K562 (cell line): Measurements from ENCODE around the gene DDR2.

Experiments
- CREB1 ChIP-seq, 2 experiments: sonication (generic) in 1 of 2; formaldehyde crosslinking in 1 of 2; IDR thresholded peaks; 2 replicates each; pipeline versions ENCODE4 v1.6.1 to v1.8.0; 2012 to 2022; ENCODE audit warnings: inconsistent platforms in 1 of 2, mild to moderate bottlenecking in 1 of 2, missing genetic modification reagents in 1 of 2, moderate library complexity in 1 of 2
- KLF1 ChIP-seq: fragments of 450-650 bp; IDR thresholded peaks from 2 replicates; pipeline ENCODE4 v1.6.1; 2016; ENCODE audit warnings: missing genetic modification characterization, missing compliant biosample characterization
- MED1 ChIP-seq: sonication (generic); formaldehyde crosslinking; IDR thresholded peaks from 2 replicates; pipeline ENCODE4 v1.8.1; 2023; ENCODE audit warnings: missing genetic modification reagents, borderline replicate concordance
- MXI1 ChIP-seq: IDR thresholded peaks from 2 replicates; pipeline ENCODE4 v1.6.1; 2011; ENCODE audit warnings: low read depth, mild to moderate bottlenecking, improper control_type of control experiment, low read length
- PBX2 ChIP-seq, 2 experiments: IDR thresholded peaks in 1 of 2; conservative IDR thresholded peaks in 1 of 2; 2 replicates each; pipeline ENCODE4 v1.6.1; 2016; ENCODE audit warnings: low read depth in 2 of 2, mild to moderate bottlenecking in 1 of 2, missing compliant biosample characterization in 1 of 2, missing genetic modification characterization in 1 of 2, moderate library complexity in 1 of 2
- U2AF2 ChIP-seq: fragments of 200-400 bp; formaldehyde crosslinking; optimal IDR thresholded peaks from 2 replicates; pipeline ENCODE3; 2017; ENCODE audit warnings: low read depth, mild to moderate bottlenecking, low read length
- ZBTB43 ChIP-seq: sonication (generic); formaldehyde crosslinking; IDR thresholded peaks from 2 replicates; pipeline ENCODE4 v1.8.0; 2023; ENCODE audit warnings: mild to moderate bottlenecking, missing genetic modification reagents
- ZFP91 ChIP-seq: sonication (generic); formaldehyde crosslinking; IDR thresholded peaks from 2 replicates; pipeline ENCODE4 v1.8.0; 2022; ENCODE audit warnings: mild to moderate bottlenecking, missing genetic modification reagents

- TF ChIP-seq KLF1 (tag) (no peak), MXI1 (no peak), ZFP91 (CRISPR knock-in tag) (no peak), ZBTB43 (CRISPR knock-in tag) (no peak), MED1 (no peak), PBX2 (CRISPR knock-in tag; IDR thresholded peaks at IDR 0.05; ENCODE audit: low read depth) (no peak), PBX2 (tag; conservative IDR thresholded peaks at IDR 0.05; ENCODE audit: low read depth) (no peak), U2AF2 (no peak), CREB1 (IDR thresholded peaks at IDR 0.05) (no peak), CREB1 (CRISPR knock-in tag; IDR thresholded peaks at IDR 0.05) (no peak)
These were observed 73.7 kb downstream of the DDR2 start for GRCh38 chr1:162706003-162706402.
